PC-9 (cell line): Measurements from ENCODE around the gene PTPN2. TPM values are rescaled to one million over a fixed set of nuclear protein-coding genes. Genes with fewer than 3 reads are reported as not detected.

Source experiments
- BruUV-seq: library from RNA; stranded (reverse); fragments of 400-500 nt; replicated peaks from 2 replicates; lab custom pipeline; 2021; lab: Mats Ljungman, UMichigan
- CTCF ChIA-PET: fragments of 300-600 bp; sonication (Branson Sonifier 250); formaldehyde crosslinking; loops from one replicate; lab custom pipeline; 2022; ENCODE audit warnings: antibody characterized with exemption; lab: Charles Lee
- POLR2A ChIA-PET: fragments of 300-600 bp; sonication (Branson Sonifier 250); formaldehyde crosslinking; loops from one replicate; lab custom pipeline; 2022; ENCODE audit warnings: antibody characterized with exemption; ENCODE audit not compliant: unreplicated experiment; lab: Charles Lee
- DNase-seq, 2 experiments: peaks; one replicate each; pipeline versions ENCODE4 v3.0.0 to v3.0.0-alpha.2; 2015 to 2022; ENCODE audit warnings: mixed read lengths in 1 of 2
- H2AFZ ChIP-seq: fragments of 200-600 bp; sonication (generic); 2 replicates; pipeline ENCODE4 v1.8.1; 2017; ENCODE audit warnings: antibody characterized with exemption
- H3F3A ChIP-seq: fragments of 200-600 bp; sonication (generic); 2 replicates; pipeline ENCODE4 v1.8.1; 2017; ENCODE audit warnings: antibody characterized with exemption, mild to moderate bottlenecking, low read depth; ENCODE audit not compliant: insufficient read depth
- H3K27ac ChIP-seq: fragments of 200-600 bp; sonication (generic); 2 replicates; pipeline ENCODE4 v1.6.1; 2016; ENCODE audit warnings: mixed run types
- H3K27me3 ChIP-seq: fragments of 200-600 bp; sonication (generic); 2 replicates; pipeline ENCODE4 v1.6.1; 2016; ENCODE audit warnings: low read depth, mixed run types; ENCODE audit not compliant: insufficient read depth
- H3K36me3 ChIP-seq: fragments of 200-600 bp; sonication (generic); 2 replicates; pipeline ENCODE4 v1.6.1; 2016; ENCODE audit warnings: low read depth, mixed run types
- H3K4me1 ChIP-seq: fragments of 200-600 bp; sonication (generic); replicated peaks from 2 replicates; pipeline ENCODE4 v1.6.1; 2016; ENCODE audit warnings: mixed run types; ENCODE audit not compliant: insufficient read depth
- H3K4me2 ChIP-seq: fragments of 200-600 bp; sonication (generic); 2 replicates; pipeline ENCODE4 v1.6.1; 2017; ENCODE audit warnings: mixed run types
- H3K4me3 ChIP-seq: fragments of 200-600 bp; sonication (generic); 2 replicates; pipeline ENCODE4 v1.6.1; 2016; ENCODE audit warnings: mixed run types
- H3K79me2 ChIP-seq: fragments of 200-600 bp; sonication (generic); 2 replicates; pipeline ENCODE4 v1.6.1; 2017; ENCODE audit warnings: low read depth, mixed run types
- H3K9me2 ChIP-seq: fragments of 200-600 bp; sonication (generic); 2 replicates; pipeline ENCODE4 v1.8.1; 2017; ENCODE audit warnings: mild to moderate bottlenecking; ENCODE audit not compliant: insufficient read depth
- H3K9me3 ChIP-seq: fragments of 200-600 bp; sonication (generic); 2 replicates; pipeline ENCODE4 v1.8.1; 2016; ENCODE audit warnings: low read depth; ENCODE audit not compliant: insufficient read depth
- H4K20me1 ChIP-seq: fragments of 200-600 bp; sonication (generic); 2 replicates; pipeline ENCODE4 v1.8.1; 2017; ENCODE audit not compliant: insufficient read depth
- CTCF ChIP-seq: fragments of 200-600 bp; sonication (generic); conservative IDR thresholded peaks from 2 replicates; pipeline ENCODE4 v1.6.1; 2017; ENCODE audit warnings: mixed run types, antibody characterized with exemption, mild to moderate bottlenecking, moderate library complexity
- EZH2 ChIP-seq: fragments of 200-600 bp; sonication (generic); IDR thresholded peaks from 2 replicates; pipeline ENCODE4 v1.8.0; 2017; ENCODE audit warnings: antibody characterized with exemption, low read depth
- intact Hi-C: fragments of 100-400 bp; cut with micrococcal nuclease; formaldehyde crosslinking; loops from one replicate; pipeline ENCODE4 v1.10.0; 2022; ENCODE audit not compliant: unreplicated experiment
- total RNA-seq: library from RNA; stranded (reverse); gene quantifications from 2 replicates; pipeline ENCODE4 v1.2.3, GENCODE V29; 2021

The PTPN2 gene
- total RNA-seq, 1 experiment from 2014 or later = 78.1 TPM

GRCh38 chr18:12772111-12772510 is 111.9 kb downstream of the PTPN2 start:
- ChIA-PET CTCF (no interaction called here), POLR2A (no interaction called here)
- no peak for DNase-seq
- no TSS peak for BruUV-seq
- H3K4me3 ChIP-seq = no peak overlapping the region
- intact Hi-C loops = no loop called here
- no peaks in the 10 kb centered on the region for H3K79me2 ChIP-seq
- no peak overlapping the region for H3K27ac ChIP-seq
- H3K9me3 ChIP-seq = no peaks in the 10 kb centered on the region
- no peak for TF ChIP-seq EZH2
- TF ChIP-seq CTCF = no peak
- no peak overlapping the region for H3K4me2 ChIP-seq
- H3K4me1 ChIP-seq = no peaks in the 10 kb centered on the region
- no peak overlapping the region for H2AFZ ChIP-seq
- H3F3A ChIP-seq = no peaks in the 10 kb centered on the region
- H3K9me2 ChIP-seq = no peaks in the 10 kb centered on the region
- no peaks in the 10 kb centered on the region for H3K27me3 ChIP-seq
- no peaks in the 10 kb centered on the region for H3K36me3 ChIP-seq
- no peaks in the 10 kb centered on the region for H4K20me1 ChIP-seq

GRCh38 chr18:12770469-12771219 is 113.4 kb downstream of the PTPN2 start:
- no peak overlapping the region for H3K4me3 ChIP-seq
- no peak overlapping the region for H3K4me2 ChIP-seq
- no peaks in the 10 kb centered on the region for H3K79me2 ChIP-seq
- intact Hi-C loops = no loop called here
- no peaks in the 10 kb centered on the region for H3K9me3 ChIP-seq
- no peaks in the 10 kb centered on the region for H3K36me3 ChIP-seq
- ChIA-PET POLR2A (interaction anchor here (0.5 kb wide), 1 partner anchor 215 kb away, joined by 8 read pairs; no protein-coding TSS in a partner anchor), CTCF (no interaction called here)
- H3F3A ChIP-seq = no peaks in the 10 kb centered on the region
- H3K27ac ChIP-seq = no peak overlapping the region
- no peaks in the 10 kb centered on the region for H4K20me1 ChIP-seq
- no peaks in the 10 kb centered on the region for H3K27me3 ChIP-seq
- H2AFZ ChIP-seq = no peak overlapping the region
- BruUV-seq = no TSS peak
- DNase-seq = no peak
- H3K9me2 ChIP-seq = no peaks in the 10 kb centered on the region
- H3K4me1 ChIP-seq = no peaks in the 10 kb centered on the region
- TF ChIP-seq CTCF = no peak
- TF ChIP-seq EZH2 = no peak

- Histone ChIP-seq H3K9me3 (no peaks in the 10 kb centered on the region), H3K4me3 (no peak overlapping the region), H3K79me2 (no peaks in the 10 kb centered on the region), H3K27me3 (no peaks in the 10 kb centered on the region), H3K27ac (no peak overlapping the region), H3K9me2 (no peaks in the 10 kb centered on the region), H3K4me1 (no peaks in the 10 kb centered on the region), H4K20me1 (no peaks in the 10 kb centered on the region), H3F3A (no peaks in the 10 kb centered on the region), H3K36me3 (no peaks in the 10 kb centered on the region), H2AFZ (no peak overlapping the region), H3K4me2 (no peak overlapping the region)
- intact Hi-C loops = no loop called here
- TF ChIP-seq CTCF (no peak), EZH2 (no peak)
- CTCF ChIA-PET = no interaction called here
- no TSS peak for BruUV-seq
- DNase-seq = no peak
- POLR2A ChIA-PET = interaction anchor here (0.5 kb wide), 1 partner anchor 216 kb away, joined by 8 read pairs; no protein-coding TSS in a partner anchor
Observed at GRCh38 chr18:12769644-12770440, 114.2 kb downstream of the PTPN2 start.
